GM21529 (cell line): ENCODE measurements around the gene PCDHA1.

Experiments
- ATAC-seq: cut with Tn5 transposase; IDR thresholded peaks from one replicate; pipeline ENCODE4 v1.9.1; 2021; ENCODE audit not compliant: unreplicated experiment

PCDHA1 gene

GRCh38 chr5:140986117-140986521 is 200.2 kb downstream of the PCDHA1 start:
- no peak for ATAC-seq

- ATAC-seq: no peak
Measured at GRCh38 chr5:140988100-140988499, 202.2 kb downstream of the PCDHA1 start.

- no peak for ATAC-seq
Measured at GRCh38 chr5:140988608-140989007, 202.7 kb downstream of the PCDHA1 start.

GRCh38 chr5:140989254-140990020 is 203.5 kb downstream of the PCDHA1 start:
- ATAC-seq: no peak

GRCh38 chr5:140992828-140993227 is 206.9 kb downstream of the PCDHA1 start:
- ATAC-seq: no peak

- no peak for ATAC-seq
Measured at GRCh38 chr5:140996060-140996459, 210.1 kb downstream of the PCDHA1 start.

- ATAC-seq: no peak
Measured at GRCh38 chr5:140998921-140999410, 213.0 kb downstream of the PCDHA1 start.

GRCh38 chr5:141001446-141001843 is 215.5 kb downstream of the PCDHA1 start:
- ATAC-seq: no peak

GRCh38 chr5:141001844-141002604 is 216.1 kb downstream of the PCDHA1 start:
- no peak for ATAC-seq

- no peak for ATAC-seq
Measured at GRCh38 chr5:141002605-141002965, 216.6 kb downstream of the PCDHA1 start.

GRCh38 chr5:141003031-141003430 is 217.1 kb downstream of the PCDHA1 start:
- no peak for ATAC-seq

GRCh38 chr5:141003791-141004611 is 218.1 kb downstream of the PCDHA1 start:
- no peak for ATAC-seq

- no peak for ATAC-seq
Measured at GRCh38 chr5:141007791-141008190, 221.9 kb downstream of the PCDHA1 start.

- ATAC-seq: no peak
Measured at GRCh38 chr5:141010047-141010793, 224.3 kb downstream of the PCDHA1 start.

GRCh38 chr5:141017943-141018342 is 232.0 kb downstream of the PCDHA1 start:
- no peak for ATAC-seq

GRCh38 chr5:141022384-141022783 is 236.4 kb downstream of the PCDHA1 start:
- ATAC-seq: no peak

GRCh38 chr5:141031006-141031405 is 245.1 kb downstream of the PCDHA1 start:
- ATAC-seq: no peak

GRCh38 chr5:141032626-141033025 is 246.7 kb downstream of the PCDHA1 start:
- ATAC-seq: no peak

GRCh38 chr5:141039061-141039460 is 253.1 kb downstream of the PCDHA1 start:
- no peak for ATAC-seq

- no peak for ATAC-seq
Measured at GRCh38 chr5:141039517-141039916, 253.6 kb downstream of the PCDHA1 start.
